Endothelial cell of umbilical vein (primary cell): ENCODE measurements around the gene RWDD4.

Experiments
- EZH2 ChIP-seq: IDR thresholded peaks from 2 replicates; pipeline ENCODE4 v1.6.1; 2012; ENCODE audit warnings: borderline replicate concordance, low read depth, mild to moderate bottlenecking, moderate library complexity, low read length, inconsistent platforms; ENCODE audit not compliant: severe bottlenecking
- FOS ChIP-seq: IDR thresholded peaks from 2 replicates; pipeline ENCODE4 v1.6.1; 2011; ENCODE audit warnings: mild to moderate bottlenecking, low read length, moderate library complexity, borderline replicate concordance; ENCODE audit not compliant: insufficient read depth
- MYC ChIP-seq: IDR thresholded peaks from one replicate; pipeline ENCODE4 v1.6.1; 2011; ENCODE audit warnings: mild to moderate bottlenecking, low read depth, low read length
- POLR2A ChIP-seq: IDR thresholded peaks from 2 replicates; pipeline ENCODE4 v1.6.1; 2012; ENCODE audit warnings: low read depth, mild to moderate bottlenecking, control low read depth, low read length
- POLR2AphosphoS5 ChIP-seq: IDR thresholded peaks from 2 replicates; pipeline ENCODE4 v1.6.1; 2012; ENCODE audit warnings: low read depth, mild to moderate bottlenecking, control low read depth, low read length, moderate library complexity; ENCODE audit not compliant: insufficient read depth
- TF ChIP-seq, protein P1 (sequence below), 2 donors: IDR thresholded peaks; 1 replicate in 1 of 2; 2 replicates in 1 of 2; pipeline ENCODE4 v1.5.1; 2011; ENCODE audit warnings: low read length in 2 of 2, mild to moderate bottlenecking in 2 of 2, moderate library complexity in 2 of 2, control low read depth in 1 of 2, inconsistent platforms in 1 of 2, low read depth in 1 of 2; ENCODE audit not compliant: insufficient read depth in 1 of 2; ENCODE audit errors: extremely low read depth in 1 of 2
- TF ChIP-seq, protein P2 (sequence below): IDR thresholded peaks from 2 replicates; pipeline ENCODE4 v1.6.1; 2011; ENCODE audit not compliant: insufficient read depth, insufficient read length

DNA sequence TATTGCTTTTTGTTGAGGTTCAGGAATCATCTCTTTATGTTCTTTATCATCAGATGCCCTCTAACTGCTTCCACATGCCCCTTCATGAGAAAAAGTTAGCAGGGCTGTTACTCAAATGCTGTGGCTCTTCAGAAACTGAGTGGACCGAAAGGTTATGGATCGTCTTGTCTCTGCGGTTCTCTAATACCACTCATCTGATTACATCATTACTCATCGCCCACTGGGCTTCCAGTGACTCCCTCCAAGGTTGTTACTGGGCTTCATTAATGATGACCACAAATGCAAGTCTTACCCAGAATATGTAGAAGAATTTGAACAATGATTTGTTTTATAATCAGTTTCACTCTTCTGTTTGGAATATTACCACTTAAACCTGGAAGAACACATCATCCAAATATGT, 67.7 kb downstream of the RWDD4 start:
- TF ChIP-seq POLR2AphosphoS5 (no peak), POLR2A (no peak), EZH2 (no peak), MYC (no peak), FOS (no peak)
- TF ChIP-seq, protein P1, sequence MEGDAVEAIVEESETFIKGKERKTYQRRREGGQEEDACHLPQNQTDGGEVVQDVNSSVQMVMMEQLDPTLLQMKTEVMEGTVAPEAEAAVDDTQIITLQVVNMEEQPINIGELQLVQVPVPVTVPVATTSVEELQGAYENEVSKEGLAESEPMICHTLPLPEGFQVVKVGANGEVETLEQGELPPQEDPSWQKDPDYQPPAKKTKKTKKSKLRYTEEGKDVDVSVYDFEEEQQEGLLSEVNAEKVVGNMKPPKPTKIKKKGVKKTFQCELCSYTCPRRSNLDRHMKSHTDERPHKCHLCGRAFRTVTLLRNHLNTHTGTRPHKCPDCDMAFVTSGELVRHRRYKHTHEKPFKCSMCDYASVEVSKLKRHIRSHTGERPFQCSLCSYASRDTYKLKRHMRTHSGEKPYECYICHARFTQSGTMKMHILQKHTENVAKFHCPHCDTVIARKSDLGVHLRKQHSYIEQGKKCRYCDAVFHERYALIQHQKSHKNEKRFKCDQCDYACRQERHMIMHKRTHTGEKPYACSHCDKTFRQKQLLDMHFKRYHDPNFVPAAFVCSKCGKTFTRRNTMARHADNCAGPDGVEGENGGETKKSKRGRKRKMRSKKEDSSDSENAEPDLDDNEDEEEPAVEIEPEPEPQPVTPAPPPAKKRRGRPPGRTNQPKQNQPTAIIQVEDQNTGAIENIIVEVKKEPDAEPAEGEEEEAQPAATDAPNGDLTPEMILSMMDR (IDR thresholded peaks at IDR 0.05; ENCODE audit: extremely low read depth in 1 of 2, insufficient read depth in 1 of 2, low read depth in 1 of 2, low read length in 2 of 2), result no peak
- TF ChIP-seq, protein P2, sequence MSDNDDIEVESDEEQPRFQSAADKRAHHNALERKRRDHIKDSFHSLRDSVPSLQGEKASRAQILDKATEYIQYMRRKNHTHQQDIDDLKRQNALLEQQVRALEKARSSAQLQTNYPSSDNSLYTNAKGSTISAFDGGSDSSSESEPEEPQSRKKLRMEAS, result no peak
